Endothelial cell of umbilical vein (primary cell): ENCODE results near the gene PBX2. TPM values are rescaled to one million over a fixed set of nuclear protein-coding genes. Genes with fewer than 3 reads are reported as not detected.

Source experiments
- BruUV-seq: library from RNA; stranded (reverse); fragments of 400-500 nt; replicated peaks from 2 replicates; lab custom pipeline; 2021; lab: Mats Ljungman, UMichigan
- CTCF ChIA-PET: fragments of 300-600, 350-600 bp; sonication (Branson Sonifier 250); formaldehyde crosslinking; loops from one replicate; lab custom pipeline; 2021; ENCODE audit warnings: antibody characterized with exemption, inconsistent platforms; lab: Charles Lee
- POLR2A ChIA-PET: fragments of 300-600, 350-600 bp; sonication (Branson Sonifier 250); formaldehyde crosslinking; loops from one replicate; lab custom pipeline; 2021; ENCODE audit warnings: antibody characterized with exemption, inconsistent platforms; lab: Charles Lee
- DNase-seq: peaks from one replicate; pipeline ENCODE4 v3.0.0-alpha.2; 2011; ENCODE audit warnings: low read depth, low spot score
- FAIRE-seq: peaks from 2 replicates; lab custom pipeline; 2011; peaks lifted over from hg19 to GRCh38; lab: Jason Lieb, UNC
- H2AFZ ChIP-seq: 2 replicates; pipeline ENCODE4 v1.6.0; 2012; ENCODE audit warnings: low read depth, low read length, control low read depth, inconsistent platforms
- H3K27ac ChIP-seq: 2 replicates; pipeline ENCODE4 v1.5.1; 2011; ENCODE audit warnings: low read depth, mild to moderate bottlenecking, control low read depth, low read length, moderate library complexity; ENCODE audit not compliant: insufficient read depth
- H3K27me3 ChIP-seq, 2 experiments: 2 replicates each; pipeline versions ENCODE4 v1.6.0 to v1.6.1; 2011; ENCODE audit warnings: low read length in 2 of 2, mixed read lengths in 1 of 2; ENCODE audit not compliant: control insufficient read depth in 2 of 2, insufficient read depth in 2 of 2
- H3K36me3 ChIP-seq, 2 experiments: 2 replicates in 1 of 2; 3 replicates in 1 of 2; pipeline ENCODE4 v1.5.1; 2011; ENCODE audit warnings: low read length in 2 of 2, mild to moderate bottlenecking in 1 of 2, moderate library complexity in 1 of 2; ENCODE audit not compliant: control insufficient read depth in 2 of 2, insufficient read depth in 2 of 2; ENCODE audit errors: extremely low read depth in 1 of 2
- H3K4me1 ChIP-seq: 3 replicates; pipeline ENCODE4 v1.5.1; 2011; ENCODE audit warnings: mild to moderate bottlenecking, low read length; ENCODE audit not compliant: control insufficient read depth, insufficient read depth; ENCODE audit errors: extremely low read depth
- H3K4me2 ChIP-seq: 2 replicates; pipeline ENCODE4 v1.6.1; 2011; ENCODE audit warnings: low read length, control low read depth, mixed read lengths; ENCODE audit not compliant: insufficient read depth
- H3K4me3 ChIP-seq, 3 experiments: fragments of 200-600 bp in 1 of 3; sonication (generic), shearing (Covaris generic) in 1 of 3; replicated peaks in 1 of 3; 2 replicates each; pipeline ENCODE4 v1.5.1; 2011 to 2016; ENCODE audit warnings: control low read depth in 3 of 3, low read length in 3 of 3, mild to moderate bottlenecking in 2 of 3, inconsistent platforms in 1 of 3, low read depth in 1 of 3, moderate library complexity in 1 of 3; ENCODE audit not compliant: insufficient read depth in 1 of 3
- H3K79me2 ChIP-seq: 2 replicates; pipeline ENCODE4 v1.6.0; 2012; ENCODE audit warnings: low read length, inconsistent platforms; ENCODE audit not compliant: control insufficient read depth, insufficient read depth
- H3K9ac ChIP-seq: replicated peaks from 2 replicates; pipeline ENCODE3; 2011; ENCODE audit warnings: low read length, control low read depth; ENCODE audit not compliant: insufficient read depth; ENCODE audit errors: extremely low read depth
- H3K9me1 ChIP-seq: replicated peaks from 3 replicates; pipeline ENCODE4 v1.6.0; 2011; ENCODE audit warnings: mild to moderate bottlenecking, low read length; ENCODE audit not compliant: control insufficient read depth, insufficient read depth; ENCODE audit errors: extremely low read depth
- H3K9me3 ChIP-seq: replicated peaks from 2 replicates; pipeline ENCODE4 v1.5.1; 2012; ENCODE audit warnings: low read length, inconsistent platforms; ENCODE audit not compliant: control insufficient read depth, insufficient read depth
- H4K20me1 ChIP-seq: replicated peaks from 2 replicates; pipeline ENCODE3; 2011; ENCODE audit warnings: mild to moderate bottlenecking, low read length; ENCODE audit not compliant: control insufficient read depth, insufficient read depth; ENCODE audit errors: extremely low read depth
- EZH2 ChIP-seq: IDR thresholded peaks from 2 replicates; pipeline ENCODE4 v1.6.1; 2012; ENCODE audit warnings: borderline replicate concordance, low read depth, mild to moderate bottlenecking, moderate library complexity, low read length, inconsistent platforms; ENCODE audit not compliant: severe bottlenecking
- FOS ChIP-seq: IDR thresholded peaks from 2 replicates; pipeline ENCODE4 v1.6.1; 2011; ENCODE audit warnings: mild to moderate bottlenecking, low read length, moderate library complexity, borderline replicate concordance; ENCODE audit not compliant: insufficient read depth
- GATA2 ChIP-seq: IDR thresholded peaks from 2 replicates; pipeline ENCODE4 v1.7.0; 2011; ENCODE audit warnings: low read depth, mild to moderate bottlenecking, moderate library complexity, mixed read lengths, low read length; ENCODE audit not compliant: insufficient read length, insufficient read depth
- JUN ChIP-seq: IDR thresholded peaks from 2 replicates; pipeline ENCODE4 v1.6.1; 2011; ENCODE audit warnings: borderline replicate concordance, low read depth; ENCODE audit not compliant: insufficient read length, insufficient read depth
- MAX ChIP-seq: IDR thresholded peaks from 2 replicates; pipeline ENCODE4 v1.6.1; 2011; ENCODE audit not compliant: insufficient read depth, insufficient read length
- MYC ChIP-seq: IDR thresholded peaks from one replicate; pipeline ENCODE4 v1.6.1; 2011; ENCODE audit warnings: mild to moderate bottlenecking, low read depth, low read length
- POLR2A ChIP-seq: IDR thresholded peaks from 2 replicates; pipeline ENCODE4 v1.6.1; 2012; ENCODE audit warnings: low read depth, mild to moderate bottlenecking, control low read depth, low read length
- POLR2AphosphoS5 ChIP-seq: IDR thresholded peaks from 2 replicates; pipeline ENCODE4 v1.6.1; 2012; ENCODE audit warnings: low read depth, mild to moderate bottlenecking, control low read depth, low read length, moderate library complexity; ENCODE audit not compliant: insufficient read depth
- dilution Hi-C: fragments of 300-500 bp; cut with MboI; formaldehyde crosslinking; loops from one replicate; pipeline ENCODE4 v1.15.0; 2019; ENCODE audit warnings: low sequenced_read_pairs; ENCODE audit not compliant: extremely low pct_ligation_motif_present
- intact Hi-C: fragments of 100-400 bp; cut with micrococcal nuclease; formaldehyde crosslinking; loops from one replicate; pipeline ENCODE4 v1.10.0; 2022
- polyA plus RNA-seq, 4 experiments: library from polyadenylated mRNA; depleted of rRNA in 3 of 4; stranded (reverse) in 3 of 4; unstranded in 1 of 4; fragments of >200 nt; gene quantifications; 2 replicates each; pipeline versions ENCODE4 v1.2.1 to v1.2.3, GENCODE V29; 2011 to 2012; ENCODE audit warnings: missing spikeins in 1 of 4
- total RNA-seq: library from RNA; stranded (reverse); gene quantifications from 2 replicates; pipeline ENCODE4 v1.2.3, GENCODE V29; 2021
- TF ChIP-seq, protein P1 (sequence below), 2 donors: IDR thresholded peaks; 1 replicate in 1 of 2; 2 replicates in 1 of 2; pipeline ENCODE4 v1.5.1; 2011; ENCODE audit warnings: low read length in 2 of 2, mild to moderate bottlenecking in 2 of 2, moderate library complexity in 2 of 2, control low read depth in 1 of 2, inconsistent platforms in 1 of 2, low read depth in 1 of 2; ENCODE audit not compliant: insufficient read depth in 1 of 2; ENCODE audit errors: extremely low read depth in 1 of 2

The PBX2 gene
- total and polyA plus RNA-seq, 2 donors (not counting 3 experiments of a cell fraction or from before 2014, with no cell fraction given), result 82.3 to 100 TPM

GRCh38 chr6:32166411-32167061, 23.5 kb downstream of the PBX2 start:
- TF ChIP-seq POLR2A, result no peak
- TF ChIP-seq MAX, result no peak
- no peak for TF ChIP-seq EZH2
- no peak for TF ChIP-seq MYC
- no peak for TF ChIP-seq FOS
- no peak for TF ChIP-seq GATA2
- TF ChIP-seq POLR2AphosphoS5, result no peak
- dilution Hi-C loops, result no loop called here

DNA sequence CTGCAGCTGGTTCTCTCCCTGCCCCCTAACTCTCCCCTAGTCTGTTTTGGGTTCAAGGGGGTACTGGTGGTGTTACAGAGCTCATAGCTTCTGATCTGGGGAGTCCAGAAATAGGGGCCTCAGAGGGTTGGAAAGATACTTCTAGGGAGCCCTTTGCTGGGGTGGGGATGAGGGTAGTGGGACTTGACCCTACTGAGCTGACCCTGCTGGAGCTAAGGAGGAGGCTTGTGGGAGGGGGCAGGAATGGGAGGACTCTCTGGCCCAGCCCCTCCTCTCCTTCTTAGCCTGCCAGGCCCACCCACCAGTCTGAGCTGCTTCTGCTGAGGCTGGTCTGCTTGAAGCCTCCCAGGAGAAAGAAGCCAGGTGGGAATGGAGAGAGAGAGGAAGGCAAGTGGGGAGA, 25.7 kb downstream of the PBX2 start, which contains the start of gene EGFL8:
Gene EGFL8, plus strand, starts transcription at position 301 of the 400 bp plus-strand sequence. CDS start 1,571 bp downstream, outside the sequence.
- Histone ChIP-seq H3K4me3 (no peak within 1 kb of the TSS), H3K27me3 (no peaks in the 10 kb centered on the region), H3K36me3 (peaks cover 7 to 12% of the 10 kb centered on the region in 2 experiments), H3K79me2 (no peaks in the 10 kb centered on the region), H3K27ac (no peak within 1 kb of the TSS), H3K4me1 (no peaks in the 10 kb centered on the region), H2AFZ (no peak within 1 kb of the TSS), H3K9me3 (no peaks in the 10 kb centered on the region), H3K4me2 (no peak within 1 kb of the TSS), H4K20me1 (no peaks in the 10 kb centered on the region), H3K9me1 (no peaks in the 10 kb centered on the region), H3K9ac (no peak within 1 kb of the TSS)
- TF ChIP-seq POLR2A, result no peak
- TF ChIP-seq GATA2, result no peak
- no peak for TF ChIP-seq MAX
- TF ChIP-seq, protein P1, sequence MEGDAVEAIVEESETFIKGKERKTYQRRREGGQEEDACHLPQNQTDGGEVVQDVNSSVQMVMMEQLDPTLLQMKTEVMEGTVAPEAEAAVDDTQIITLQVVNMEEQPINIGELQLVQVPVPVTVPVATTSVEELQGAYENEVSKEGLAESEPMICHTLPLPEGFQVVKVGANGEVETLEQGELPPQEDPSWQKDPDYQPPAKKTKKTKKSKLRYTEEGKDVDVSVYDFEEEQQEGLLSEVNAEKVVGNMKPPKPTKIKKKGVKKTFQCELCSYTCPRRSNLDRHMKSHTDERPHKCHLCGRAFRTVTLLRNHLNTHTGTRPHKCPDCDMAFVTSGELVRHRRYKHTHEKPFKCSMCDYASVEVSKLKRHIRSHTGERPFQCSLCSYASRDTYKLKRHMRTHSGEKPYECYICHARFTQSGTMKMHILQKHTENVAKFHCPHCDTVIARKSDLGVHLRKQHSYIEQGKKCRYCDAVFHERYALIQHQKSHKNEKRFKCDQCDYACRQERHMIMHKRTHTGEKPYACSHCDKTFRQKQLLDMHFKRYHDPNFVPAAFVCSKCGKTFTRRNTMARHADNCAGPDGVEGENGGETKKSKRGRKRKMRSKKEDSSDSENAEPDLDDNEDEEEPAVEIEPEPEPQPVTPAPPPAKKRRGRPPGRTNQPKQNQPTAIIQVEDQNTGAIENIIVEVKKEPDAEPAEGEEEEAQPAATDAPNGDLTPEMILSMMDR (IDR thresholded peaks at IDR 0.05; ENCODE audit: extremely low read depth in 1 of 2, insufficient read depth in 1 of 2, low read depth in 1 of 2, low read length in 2 of 2), result no peak
- TF ChIP-seq POLR2AphosphoS5, result no peak
- no peak for TF ChIP-seq MYC
- TF ChIP-seq FOS, result no peak
- no peak for TF ChIP-seq EZH2
- no peak for TF ChIP-seq JUN
- dilution Hi-C loops (no loop called here), intact Hi-C loops (no loop called here)
- CTCF ChIA-PET, result interaction anchor here (0.8 to 1.1 kb wide), 3 partner anchors 34 to 47 kb away, joined by 3 to 4 read pairs (median 4); partner anchors contain the start of gene FKBPL
- POLR2A ChIA-PET, result no interaction called here
- BruUV-seq, result no TSS peak
- FAIRE-seq, result no peak
- no peak for DNase-seq

More at GRCh38 chr6:32166411-32167061, 23.5 kb downstream of the PBX2 start:
- no peaks in the 10 kb centered on the region for H3K4me1 ChIP-seq
- no peaks in the 10 kb centered on the region for H3K79me2 ChIP-seq
- H3K27ac ChIP-seq, result no peak overlapping the region
- no peak overlapping the region for H3K4me3 ChIP-seq
- no peaks in the 10 kb centered on the region for H3K9me1 ChIP-seq
- ChIA-PET CTCF (no interaction called here), POLR2A (no interaction called here)
- H3K36me3 ChIP-seq, result peaks cover 7 to 21% of the 10 kb centered on the region in 2 experiments
- H3K9ac ChIP-seq, result no peak overlapping the region
- no peaks in the 10 kb centered on the region for H4K20me1 ChIP-seq
- H3K4me2 ChIP-seq, result no peak overlapping the region
- no peaks in the 10 kb centered on the region for H3K27me3 ChIP-seq
- no TSS peak for BruUV-seq
- FAIRE-seq, result no peak
- H3K9me3 ChIP-seq, result no peaks in the 10 kb centered on the region
- no peak for DNase-seq
- intact Hi-C loops, result no loop called here
- no peak overlapping the region for H2AFZ ChIP-seq
